ENCODE data around the gene GRID2. TPM values are rescaled to one million over a fixed set of nuclear protein-coding genes. Genes with fewer than 3 reads are reported as not detected.

GRID2 gene
- total and polyA plus RNA-seq, 2 of the 13 experiments (the other 11 are each of a cell fraction or from before 2014, with no cell fraction given), result not detected

DNA sequence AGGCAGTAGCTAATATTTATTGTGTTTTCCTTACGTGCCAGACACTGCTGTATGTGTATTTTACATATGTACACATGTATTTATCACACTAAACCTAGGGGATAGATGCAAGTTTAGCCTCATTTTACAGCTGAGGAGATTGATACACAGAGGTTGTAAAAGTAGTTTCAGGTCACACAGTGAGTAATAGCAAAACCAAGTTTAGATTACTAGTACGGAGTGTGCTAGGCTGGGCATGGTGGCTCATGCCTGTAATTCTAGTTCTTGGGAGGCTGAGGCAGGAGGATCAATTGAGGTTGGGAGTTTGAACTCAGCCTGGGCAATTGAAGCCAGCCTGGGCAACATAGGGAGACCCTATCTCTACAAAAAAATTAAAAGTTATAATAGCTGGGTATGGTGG lies 823.7 kb downstream of the GRID2 start:
- BruUV-seq (replicated peaks), result no TSS peak
- no peak for ATAC-seq
- DNase-seq (ENCODE audit: low spot score), result no peak
- in situ Hi-C loops (cut with HindIII; ENCODE audit: extremely low pct_ligation_motif_present, low pct_unique_long_range_greater_than_20kb), result no loop called here
- Histone ChIP-seq H4K20me1 (ENCODE audit: insufficient read depth, low read length) (no peaks in the 10 kb centered on the region), H3K27ac (ENCODE audit: extremely low read length, insufficient read depth, low read length) (no peak overlapping the region), H2AFZ (ENCODE audit: low read length) (no peak overlapping the region), H3K9ac (ENCODE audit: insufficient read depth, low read depth, low read length) (no peak overlapping the region), H3K36me3 (replicated peaks in 1 of 2; ENCODE audit: control insufficient read depth in 1 of 2, insufficient read depth in 2 of 2, low read length in 2 of 2) (no peaks in the 10 kb centered on the region), H3K27me3 (ENCODE audit: control insufficient read depth in 1 of 2, insufficient read depth in 2 of 2, low read length in 2 of 2) (no peaks in the 10 kb centered on the region), H3K4me1 (ENCODE audit: insufficient read depth, low read length) (no peaks in the 10 kb centered on the region), H3K9me3 (ENCODE audit: low read length) (no peaks in the 10 kb centered on the region), H3K4me3 (replicated peaks in 1 of 3; ENCODE audit: insufficient read depth in 1 of 3, low read depth in 2 of 3, low read length in 3 of 3) (no peak overlapping the region), H3K4me2 (ENCODE audit: low read depth, low read length) (no peak overlapping the region), H3K79me2 (ENCODE audit: insufficient read depth, low read length) (no peaks in the 10 kb centered on the region)
- TF ChIP-seq ZNF101 (CRISPR knock-in tag; IDR thresholded peaks at IDR 0.05; ENCODE audit: borderline replicate concordance, low read depth), result no peak
- TF ChIP-seq AKAP8 (CRISPR knock-in tag; IDR thresholded peaks at IDR 0.05), result no peak
- TF ChIP-seq BCL6 (CRISPR knock-in tag; IDR thresholded peaks at IDR 0.05), result no peak
- no peak for TF ChIP-seq SATB2 (CRISPR knock-in tag; IDR thresholded peaks at IDR 0.05)
- TF ChIP-seq, protein P1, sequence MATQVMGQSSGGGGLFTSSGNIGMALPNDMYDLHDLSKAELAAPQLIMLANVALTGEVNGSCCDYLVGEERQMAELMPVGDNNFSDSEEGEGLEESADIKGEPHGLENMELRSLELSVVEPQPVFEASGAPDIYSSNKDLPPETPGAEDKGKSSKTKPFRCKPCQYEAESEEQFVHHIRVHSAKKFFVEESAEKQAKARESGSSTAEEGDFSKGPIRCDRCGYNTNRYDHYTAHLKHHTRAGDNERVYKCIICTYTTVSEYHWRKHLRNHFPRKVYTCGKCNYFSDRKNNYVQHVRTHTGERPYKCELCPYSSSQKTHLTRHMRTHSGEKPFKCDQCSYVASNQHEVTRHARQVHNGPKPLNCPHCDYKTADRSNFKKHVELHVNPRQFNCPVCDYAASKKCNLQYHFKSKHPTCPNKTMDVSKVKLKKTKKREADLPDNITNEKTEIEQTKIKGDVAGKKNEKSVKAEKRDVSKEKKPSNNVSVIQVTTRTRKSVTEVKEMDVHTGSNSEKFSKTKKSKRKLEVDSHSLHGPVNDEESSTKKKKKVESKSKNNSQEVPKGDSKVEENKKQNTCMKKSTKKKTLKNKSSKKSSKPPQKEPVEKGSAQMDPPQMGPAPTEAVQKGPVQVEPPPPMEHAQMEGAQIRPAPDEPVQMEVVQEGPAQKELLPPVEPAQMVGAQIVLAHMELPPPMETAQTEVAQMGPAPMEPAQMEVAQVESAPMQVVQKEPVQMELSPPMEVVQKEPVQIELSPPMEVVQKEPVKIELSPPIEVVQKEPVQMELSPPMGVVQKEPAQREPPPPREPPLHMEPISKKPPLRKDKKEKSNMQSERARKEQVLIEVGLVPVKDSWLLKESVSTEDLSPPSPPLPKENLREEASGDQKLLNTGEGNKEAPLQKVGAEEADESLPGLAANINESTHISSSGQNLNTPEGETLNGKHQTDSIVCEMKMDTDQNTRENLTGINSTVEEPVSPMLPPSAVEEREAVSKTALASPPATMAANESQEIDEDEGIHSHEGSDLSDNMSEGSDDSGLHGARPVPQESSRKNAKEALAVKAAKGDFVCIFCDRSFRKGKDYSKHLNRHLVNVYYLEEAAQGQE (IDR thresholded peaks at IDR 0.05; ENCODE audit: borderline replicate concordance in 1 of 2, low read depth in 1 of 2, low read length in 2 of 2), result no peak
- TF ChIP-seq MZF1 (CRISPR knock-in tag; IDR thresholded peaks at IDR 0.05; ENCODE audit: borderline replicate concordance), result no peak
- TF ChIP-seq KLF9 (CRISPR knock-in tag; IDR thresholded peaks at IDR 0.05; ENCODE audit: low read depth), result no peak
- FAIRE-seq, result no peak
- POLR2A ChIA-PET, result no interaction called here
- CTCF ChIA-PET (ENCODE audit: low intra/inter-chr PET ratio, low total read pairs), result no interaction called here
- intact Hi-C loops (cut with micrococcal nuclease; ENCODE audit: unreplicated experiment), result no loop called here
- 62% methylated on average over 2 of the region's 2 CpGs for WGBS (ENCODE audit: low lambda C conversion rate)

Data from HepG2 (cell line).